Amniotic stem cell (primary cell): ENCODE results near the gene SEMA3G.
A peak's percentile ranks its signal among the peaks of the same experiment; 100 is the strongest.

Experiments used
- DNase-seq: peaks from one replicate; lab custom pipeline; 2025; lab: John Stamatoyannopoulos, UW

Gene SEMA3G

GRCh38 chr3:52438579-52439425 lies 6.1 kb downstream of the SEMA3G start:
- DNase-seq = no peak

- no peak for DNase-seq
Observed at GRCh38 chr3:52438104-52438376, 6.9 kb downstream of the SEMA3G start.

- DNase-seq = no peak
Observed at GRCh38 chr3:52437326-52438103, 7.4 kb downstream of the SEMA3G start.

- no peak for DNase-seq
Observed at GRCh38 chr3:52436500-52437149, 8.3 kb downstream of the SEMA3G start.

- no peak for DNase-seq
Observed at GRCh38 chr3:52435246-52436101, 9.4 kb downstream of the SEMA3G start.

GRCh38 chr3:52434491-52435115 lies 10.3 kb downstream of the SEMA3G start:
- DNase-seq = no peak

GRCh38 chr3:52433996-52434479 lies 10.9 kb downstream of the SEMA3G start:
- no peak for DNase-seq

GRCh38 chr3:52433328-52433995 lies 11.4 kb downstream of the SEMA3G start:
- DNase-seq = no peak

- no peak for DNase-seq
Observed at GRCh38 chr3:52432691-52433141, 12.2 kb downstream of the SEMA3G start.

GRCh38 chr3:52432225-52432624 lies 12.7 kb downstream of the SEMA3G start:
- no peak for DNase-seq

GRCh38 chr3:52431459-52432223 lies 13.3 kb downstream of the SEMA3G start:
- no peak for DNase-seq

GRCh38 chr3:52430416-52430810 lies 14.5 kb downstream of the SEMA3G start:
- no peak for DNase-seq

GRCh38 chr3:52429779-52430415 lies 15.0 kb downstream of the SEMA3G start:
- DNase-seq = no peak

- no peak for DNase-seq
Observed at GRCh38 chr3:52429031-52429430, 15.9 kb downstream of the SEMA3G start.

GRCh38 chr3:52428151-52429005 lies 16.5 kb downstream of the SEMA3G start:
- DNase-seq = peak; percentile 69

- DNase-seq = no peak
Observed at GRCh38 chr3:52423173-52423572, 21.7 kb downstream of the SEMA3G start.

- DNase-seq = no peak
Observed at GRCh38 chr3:52422669-52423068, 22.2 kb downstream of the SEMA3G start.

- DNase-seq = no peak
Observed at GRCh38 chr3:52420388-52420787, 24.5 kb downstream of the SEMA3G start.
